ENCODE results near the gene NTM.

The NTM gene

DNA sequence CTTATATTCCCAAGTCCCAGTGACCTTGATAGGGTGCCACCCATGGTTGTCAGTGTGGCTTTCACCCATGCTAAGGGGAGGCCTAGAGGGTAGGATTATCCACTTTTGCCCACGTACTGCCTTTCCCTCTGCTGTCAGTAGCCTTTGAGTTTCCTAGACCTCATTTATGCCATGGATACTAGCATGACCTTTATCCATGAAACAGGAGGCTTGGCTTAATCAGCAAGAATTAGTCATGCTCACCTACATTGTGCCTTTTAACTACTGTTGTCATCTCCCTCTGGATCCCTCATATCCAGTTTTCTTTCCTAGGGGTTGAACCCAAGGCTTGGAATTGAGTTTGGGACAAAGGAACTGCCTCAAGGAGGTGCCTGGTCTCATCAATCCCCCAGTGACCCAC is 716.7 kb downstream of the NTM start:
- DNase-seq (ENCODE audit: extremely low read depth, low read depth) = no peak
- TF ChIP-seq, protein P1, sequence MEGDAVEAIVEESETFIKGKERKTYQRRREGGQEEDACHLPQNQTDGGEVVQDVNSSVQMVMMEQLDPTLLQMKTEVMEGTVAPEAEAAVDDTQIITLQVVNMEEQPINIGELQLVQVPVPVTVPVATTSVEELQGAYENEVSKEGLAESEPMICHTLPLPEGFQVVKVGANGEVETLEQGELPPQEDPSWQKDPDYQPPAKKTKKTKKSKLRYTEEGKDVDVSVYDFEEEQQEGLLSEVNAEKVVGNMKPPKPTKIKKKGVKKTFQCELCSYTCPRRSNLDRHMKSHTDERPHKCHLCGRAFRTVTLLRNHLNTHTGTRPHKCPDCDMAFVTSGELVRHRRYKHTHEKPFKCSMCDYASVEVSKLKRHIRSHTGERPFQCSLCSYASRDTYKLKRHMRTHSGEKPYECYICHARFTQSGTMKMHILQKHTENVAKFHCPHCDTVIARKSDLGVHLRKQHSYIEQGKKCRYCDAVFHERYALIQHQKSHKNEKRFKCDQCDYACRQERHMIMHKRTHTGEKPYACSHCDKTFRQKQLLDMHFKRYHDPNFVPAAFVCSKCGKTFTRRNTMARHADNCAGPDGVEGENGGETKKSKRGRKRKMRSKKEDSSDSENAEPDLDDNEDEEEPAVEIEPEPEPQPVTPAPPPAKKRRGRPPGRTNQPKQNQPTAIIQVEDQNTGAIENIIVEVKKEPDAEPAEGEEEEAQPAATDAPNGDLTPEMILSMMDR (IDR thresholded peaks at IDR 0.05; ENCODE audit: low read depth, low read length) = no peak

DNA sequence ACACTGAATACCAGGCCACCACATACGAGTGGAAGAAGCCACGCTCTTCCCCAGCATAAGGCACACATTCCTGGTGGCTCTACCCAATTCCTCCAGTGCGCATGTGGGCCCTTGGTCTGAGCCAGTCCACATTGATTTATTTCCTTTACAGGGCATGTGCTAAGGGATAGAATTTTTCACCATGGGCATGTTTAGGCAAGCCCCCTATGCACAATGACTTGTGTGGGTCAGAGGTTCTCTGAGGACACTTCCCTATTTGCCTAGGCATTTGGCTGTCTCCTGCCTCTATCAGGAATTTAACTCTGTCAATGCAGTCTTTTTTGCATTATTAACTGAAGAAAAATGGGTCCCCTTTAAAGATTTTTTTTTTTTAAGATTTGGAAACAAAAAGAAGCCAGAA is 718.1 kb downstream of the NTM start:
- DNase-seq (ENCODE audit: extremely low read depth, low read depth) = no peak
- TF ChIP-seq, protein P1 (IDR thresholded peaks at IDR 0.05; ENCODE audit: low read depth, low read length) = no peak

DNA sequence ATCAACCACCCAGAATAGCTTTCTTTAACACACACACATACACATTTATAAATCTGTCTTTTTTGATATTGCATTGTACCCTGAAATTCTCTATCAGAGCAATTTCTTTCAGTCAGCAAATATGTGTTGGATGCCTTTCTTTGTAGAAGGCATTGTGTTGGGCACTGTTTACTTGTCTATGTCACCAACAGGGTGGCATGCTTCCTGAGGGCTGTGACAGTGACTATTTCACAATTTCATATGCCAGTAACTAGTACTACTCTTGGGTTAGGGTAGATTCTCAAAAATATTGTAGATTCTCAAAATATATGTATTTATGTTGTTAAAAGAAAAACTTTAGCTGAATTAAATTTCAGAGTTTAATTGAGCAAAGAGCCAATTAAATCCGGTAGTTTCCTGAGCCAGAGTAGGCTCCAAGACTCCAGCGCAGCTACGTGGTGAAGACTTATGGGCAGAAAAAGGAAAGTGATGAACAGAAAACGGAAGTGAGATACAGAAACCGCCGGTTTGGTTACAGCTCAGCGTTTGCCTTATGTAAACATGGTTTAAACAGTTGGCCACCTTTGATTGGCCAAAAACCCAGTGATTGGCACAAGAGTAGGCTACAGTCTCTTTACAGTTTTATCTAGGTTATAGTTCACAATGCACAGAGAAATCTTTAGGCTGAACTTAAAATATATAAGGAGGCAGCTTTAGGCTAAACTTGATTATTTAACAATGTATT is 723.3 kb downstream of the NTM start:
- TF ChIP-seq, protein P1 (IDR thresholded peaks at IDR 0.05; ENCODE audit: low read depth, low read length) = no peak
- no peak for DNase-seq (ENCODE audit: extremely low read depth, low read depth)

DNA sequence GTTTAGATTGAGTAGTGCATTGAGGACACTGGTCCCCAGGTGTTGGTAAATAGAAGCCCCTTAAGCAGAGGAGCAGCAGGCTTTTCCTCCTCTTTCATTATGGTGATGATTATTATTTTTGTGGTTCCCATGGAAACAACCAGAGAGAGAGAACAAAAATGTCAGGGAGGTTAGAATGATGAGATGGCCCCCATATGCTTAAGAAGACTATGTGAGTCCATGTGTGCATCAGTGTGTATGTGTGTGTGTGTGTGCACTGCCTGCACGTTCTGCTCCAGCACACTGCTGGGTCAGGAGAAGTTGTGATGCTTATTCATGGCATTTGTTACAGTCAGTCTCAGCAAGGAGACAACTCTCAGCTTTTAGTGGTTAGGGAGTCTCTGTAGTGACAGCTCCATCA is 724.2 kb downstream of the NTM start:
- DNase-seq (ENCODE audit: extremely low read depth, low read depth) = no peak

DNA sequence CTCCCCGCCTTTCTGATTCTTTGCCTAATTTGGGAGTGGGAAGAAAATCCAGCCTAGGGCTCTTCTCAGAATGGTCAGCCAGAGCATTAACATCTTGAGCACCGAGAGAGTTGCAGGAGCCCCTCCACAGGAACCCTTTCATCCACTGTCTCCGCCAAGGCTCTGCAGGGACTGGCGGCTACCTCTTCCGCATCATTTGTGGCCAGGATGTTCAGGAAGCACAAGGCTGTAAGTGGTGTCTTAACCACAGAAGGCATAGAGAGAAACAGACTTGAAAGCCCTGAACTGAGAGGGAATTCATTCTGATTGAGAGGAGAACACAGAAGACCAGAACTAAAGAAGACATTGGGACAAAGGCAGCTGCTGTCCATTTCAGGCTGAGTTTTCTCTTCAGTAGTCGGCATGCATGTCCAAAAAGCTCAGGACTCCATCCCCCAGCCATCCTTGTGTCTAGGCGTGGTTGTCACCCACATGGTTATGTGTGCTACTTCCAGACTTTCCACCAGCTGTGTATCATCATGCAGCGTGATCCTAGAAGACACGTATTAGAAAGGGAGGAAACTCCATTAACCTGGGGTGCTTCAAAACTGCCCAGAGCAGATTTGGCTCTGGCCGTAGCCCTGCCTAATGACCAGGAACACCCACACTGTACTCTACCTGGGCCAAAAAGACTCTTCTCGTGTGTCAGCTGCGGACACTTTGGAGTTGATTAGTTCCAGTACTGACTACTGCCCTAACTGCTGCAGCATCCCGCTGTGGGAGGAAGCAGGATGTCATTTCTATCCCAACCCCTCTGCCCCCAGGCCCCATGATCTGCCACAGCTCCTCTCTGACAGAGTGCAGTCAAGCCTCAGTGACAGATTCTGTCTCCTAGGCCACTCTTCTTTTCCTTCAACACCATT is 725.1 kb downstream of the NTM start:
- no peak for DNase-seq (ENCODE audit: extremely low read depth, low read depth)
- TF ChIP-seq, protein P1 (IDR thresholded peaks at IDR 0.05; ENCODE audit: low read depth, low read length) = no peak

More for the DNA sequence above, 724.2 kb downstream of the NTM start:
- TF ChIP-seq, protein P1 (IDR thresholded peaks at IDR 0.05; ENCODE audit: low read depth, low read length) = no peak

DNA sequence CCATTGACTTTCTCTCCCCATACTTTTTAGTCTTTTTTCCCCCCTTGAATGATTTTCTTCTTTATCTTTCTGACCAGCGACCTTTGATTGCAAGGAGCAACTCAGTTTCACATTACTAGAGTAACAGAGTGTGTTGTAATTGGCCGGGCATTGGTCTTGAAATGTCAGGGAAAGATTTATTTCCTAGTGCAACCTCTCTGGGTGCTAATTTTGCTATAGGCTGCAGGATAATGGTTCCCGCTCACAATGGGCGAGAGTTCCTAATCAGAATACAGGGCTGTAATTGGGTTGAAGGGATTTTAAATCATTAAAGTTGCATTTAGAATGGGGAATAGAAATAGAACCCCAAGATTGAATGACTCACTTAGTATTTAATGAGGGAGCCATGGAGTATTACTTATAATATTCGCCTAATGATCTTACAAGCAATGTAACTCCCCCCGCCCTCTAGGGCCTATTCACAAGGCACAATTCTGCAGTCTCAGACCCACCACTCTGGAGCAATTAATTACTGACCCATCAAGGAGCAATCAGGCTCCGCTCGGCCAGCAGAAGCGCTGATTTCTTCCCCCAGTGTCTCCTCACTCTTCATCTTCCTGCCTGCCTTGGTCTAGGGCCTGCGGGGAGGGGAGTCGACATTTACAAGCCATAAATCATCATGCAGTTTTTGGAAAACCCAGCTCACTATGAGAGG is 725.9 kb downstream of the NTM start:
- DNase-seq (ENCODE audit: extremely low read depth, low read depth) = no peak
- TF ChIP-seq, protein P1 (IDR thresholded peaks at IDR 0.05; ENCODE audit: low read depth, low read length) = no peak

Data from AG09319 (cell line).